NCI-H2171 (cell line): ENCODE measurements around the gene PLA2G2E.
"Not testable (repeated sequence)": the region's sequence is repeated elsewhere in the genome, so short reads cannot be mapped to it uniquely, and the experiment has no call there.

Experiments
- DNase-seq: peaks from one replicate; lab custom pipeline; 2025; lab: John Stamatoyannopoulos, UW

PLA2G2E gene

GRCh38 chr1:19927130-19927421 is 3.7 kb upstream of the PLA2G2E start:
- DNase-seq = not testable (repeated sequence)

- no peak for DNase-seq
Observed at GRCh38 chr1:19926296-19927129, 3.1 kb upstream of the PLA2G2E start.

- DNase-seq = no peak
Observed at GRCh38 chr1:19925342-19926070, 2.1 kb upstream of the PLA2G2E start.

- no peak for DNase-seq
Observed at GRCh38 chr1:19923953-19924346, 533 bp upstream of the PLA2G2E start.

GRCh38 chr1:19922015-19922688 is 1.3 kb downstream of the PLA2G2E start:
- DNase-seq = no peak

- DNase-seq = peak; percentile 74
Observed at GRCh38 chr1:19921310-19921709, 2.1 kb downstream of the PLA2G2E start.

GRCh38 chr1:19920132-19920710 is 3.2 kb downstream of the PLA2G2E start:
- no peak for DNase-seq

- DNase-seq = peak; percentile 66
Observed at GRCh38 chr1:19918057-19918456, 5.4 kb downstream of the PLA2G2E start.

- DNase-seq = no peak
Observed at GRCh38 chr1:19910650-19911049, 12.8 kb downstream of the PLA2G2E start.

- no peak for DNase-seq
Observed at GRCh38 chr1:19909971-19910370, 13.4 kb downstream of the PLA2G2E start.

GRCh38 chr1:19909392-19909791 is 14.0 kb downstream of the PLA2G2E start:
- DNase-seq = no peak

- no peak for DNase-seq
Observed at GRCh38 chr1:19907456-19907855, 16.0 kb downstream of the PLA2G2E start.

GRCh38 chr1:19903621-19904020 is 19.8 kb downstream of the PLA2G2E start:
- no peak for DNase-seq

- no peak for DNase-seq
Observed at GRCh38 chr1:19901653-19902052, 21.8 kb downstream of the PLA2G2E start.

- DNase-seq = no peak
Observed at GRCh38 chr1:19894218-19894617, 29.2 kb downstream of the PLA2G2E start.

GRCh38 chr1:19893687-19894086 is 29.7 kb downstream of the PLA2G2E start:
- no peak for DNase-seq

- no peak for DNase-seq
Observed at GRCh38 chr1:19892628-19893168, 30.7 kb downstream of the PLA2G2E start.

GRCh38 chr1:19892129-19892528 is 31.3 kb downstream of the PLA2G2E start:
- DNase-seq = no peak

- no peak for DNase-seq
Observed at GRCh38 chr1:19889656-19890055, 33.8 kb downstream of the PLA2G2E start.

GRCh38 chr1:19888112-19888511 is 35.3 kb downstream of the PLA2G2E start:
- DNase-seq = no peak

GRCh38 chr1:19885821-19886220 is 37.6 kb downstream of the PLA2G2E start:
- no peak for DNase-seq

- no peak for DNase-seq
Observed at GRCh38 chr1:19884312-19884711, 39.1 kb downstream of the PLA2G2E start.
